Lower lobe of right lung (tissue), 2 donors: ENCODE measurements around the gene TTC7B. TPM values are rescaled to one million over a fixed set of nuclear protein-coding genes. Genes with fewer than 3 reads are reported as not detected.

ENCODE experiments used
- ATAC-seq, 2 donors: fragments of 200-7000 bp; cut with Tn5 transposase; one replicate each; pipeline ENCODE4 v1.9.1; 2020 to 2022; ENCODE audit warnings: mild to moderate bottlenecking in 2 of 2, moderate library complexity in 2 of 2
- DNase-seq: peaks from one replicate; pipeline ENCODE4 v3.0.0-alpha.2; 2020
- H3K27ac ChIP-seq: fragments of 200-600 bp; one replicate; pipeline ENCODE4 v1.8.0; 2022
- H3K27me3 ChIP-seq: fragments of 200-600 bp; one replicate; pipeline ENCODE4 v1.8.0; 2022; ENCODE audit warnings: low read depth
- H3K36me3 ChIP-seq: fragments of 200-600 bp; one replicate; pipeline ENCODE4 v1.8.0; 2022; ENCODE audit warnings: mild to moderate bottlenecking
- H3K4me1 ChIP-seq: fragments of 200-600 bp; one replicate; pipeline ENCODE4 v1.8.0; 2022
- H3K4me3 ChIP-seq: fragments of 200-600 bp; one replicate; pipeline ENCODE4 v1.8.0; 2022; ENCODE audit warnings: mild to moderate bottlenecking
- H3K9me3 ChIP-seq: fragments of 200-600 bp; one replicate; pipeline ENCODE4 v1.8.0; 2022
- intact Hi-C: fragments of 100-400 bp; cut with DNase I; formaldehyde crosslinking; loops from one replicate; pipeline ENCODE4 v1.11.0; 2022
- total RNA-seq: library from RNA; stranded (reverse); fragmentation: NEBNext Ultra II Directional; extraction: Animal tissue kit (Norgen Biotek cat#: 25700); gene quantifications from one replicate; pipeline ENCODE4 v1.2.1, GENCODE V29; 2021
- TF ChIP-seq, protein P1 (sequence below): fragments of 200-600 bp; IDR thresholded peaks from one replicate; pipeline ENCODE4 v1.8.0; 2022; ENCODE audit warnings: antibody characterized with exemption, mild to moderate bottlenecking
- donor health status: DM: no; HTN: yes; CAD: no; lungs with severe emphysema.

The TTC7B gene
- total RNA-seq, 1 donor from 2014 or later: 54.1 TPM

DNA sequence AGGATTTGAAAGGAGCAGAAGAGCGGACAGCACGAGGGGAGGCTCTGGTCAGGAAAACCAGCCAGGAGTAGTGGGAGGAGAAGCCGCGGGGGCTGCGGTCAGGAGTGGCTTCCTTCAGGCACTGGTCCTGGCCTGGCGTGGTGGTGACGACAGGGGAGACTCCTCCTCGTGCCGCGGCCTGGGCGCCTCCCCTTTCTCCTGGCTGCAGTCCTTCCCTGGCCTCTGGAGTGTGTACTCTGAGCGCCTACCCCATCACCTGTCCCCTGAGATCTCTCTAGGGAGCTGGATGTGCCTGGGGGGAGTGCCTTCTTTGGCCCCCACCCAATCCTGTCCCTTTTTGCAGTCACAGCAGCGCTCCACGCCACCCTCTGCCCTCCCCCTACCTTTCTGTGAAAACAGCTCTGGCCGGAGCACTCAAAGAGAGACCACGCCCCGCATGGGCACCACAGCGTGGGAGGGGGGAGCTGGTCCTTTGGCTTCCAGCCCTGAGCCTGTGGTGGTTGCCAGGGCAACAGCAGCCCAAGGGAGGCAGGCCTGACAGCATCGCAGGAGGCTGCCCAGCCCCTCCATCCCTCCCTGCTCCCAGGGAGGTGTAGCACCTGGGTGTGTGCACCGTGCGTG, 293.5 kb downstream of the TTC7B start:
- Histone ChIP-seq H3K27ac (no peak overlapping the region), H3K27me3 (no peaks in the 10 kb centered on the region), H3K4me3 (no peak overlapping the region), H3K36me3 (no peaks in the 10 kb centered on the region), H3K4me1 (peaks cover 23% of the 10 kb centered on the region), H3K9me3 (no peaks in the 10 kb centered on the region)
- TF ChIP-seq, protein P1, sequence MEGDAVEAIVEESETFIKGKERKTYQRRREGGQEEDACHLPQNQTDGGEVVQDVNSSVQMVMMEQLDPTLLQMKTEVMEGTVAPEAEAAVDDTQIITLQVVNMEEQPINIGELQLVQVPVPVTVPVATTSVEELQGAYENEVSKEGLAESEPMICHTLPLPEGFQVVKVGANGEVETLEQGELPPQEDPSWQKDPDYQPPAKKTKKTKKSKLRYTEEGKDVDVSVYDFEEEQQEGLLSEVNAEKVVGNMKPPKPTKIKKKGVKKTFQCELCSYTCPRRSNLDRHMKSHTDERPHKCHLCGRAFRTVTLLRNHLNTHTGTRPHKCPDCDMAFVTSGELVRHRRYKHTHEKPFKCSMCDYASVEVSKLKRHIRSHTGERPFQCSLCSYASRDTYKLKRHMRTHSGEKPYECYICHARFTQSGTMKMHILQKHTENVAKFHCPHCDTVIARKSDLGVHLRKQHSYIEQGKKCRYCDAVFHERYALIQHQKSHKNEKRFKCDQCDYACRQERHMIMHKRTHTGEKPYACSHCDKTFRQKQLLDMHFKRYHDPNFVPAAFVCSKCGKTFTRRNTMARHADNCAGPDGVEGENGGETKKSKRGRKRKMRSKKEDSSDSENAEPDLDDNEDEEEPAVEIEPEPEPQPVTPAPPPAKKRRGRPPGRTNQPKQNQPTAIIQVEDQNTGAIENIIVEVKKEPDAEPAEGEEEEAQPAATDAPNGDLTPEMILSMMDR: no peak
- intact Hi-C loops: no loop called here
- peak; percentile 64 to 76 for ATAC-seq
- peak; percentile 75 for DNase-seq

DNA sequence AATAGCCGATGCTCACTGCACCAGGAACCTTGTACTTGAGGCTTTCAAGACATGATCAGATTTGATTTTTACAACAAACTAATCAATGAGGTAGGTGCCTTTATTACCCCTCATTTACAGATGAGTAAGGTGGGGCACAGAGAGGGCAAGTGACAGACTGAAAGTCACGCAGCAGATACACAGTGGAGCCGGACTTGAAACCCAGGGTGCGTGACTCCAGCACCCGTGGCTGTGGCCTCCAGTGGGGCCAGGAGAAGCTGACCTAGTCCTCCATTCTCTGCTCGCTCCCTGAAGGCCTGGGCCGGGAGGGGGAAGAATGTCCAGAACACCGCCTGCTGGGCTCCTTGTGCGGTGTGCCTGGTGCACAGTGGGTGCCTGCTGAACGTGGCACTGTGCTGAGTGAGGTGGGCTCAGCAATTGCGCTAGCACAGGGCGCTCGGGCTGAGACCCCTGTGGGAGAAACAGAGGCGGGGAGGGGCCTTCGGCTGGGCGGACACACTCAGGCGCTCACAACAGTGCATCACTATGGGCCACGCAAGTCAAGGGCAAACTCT, 294.2 kb downstream of the TTC7B start:
- H3K4me3 ChIP-seq: no peak overlapping the region
- no peaks in the 10 kb centered on the region for H3K36me3 ChIP-seq
- no peaks in the 10 kb centered on the region for H3K27me3 ChIP-seq
- ATAC-seq (no peak), DNase-seq (peak; percentile 34)
- H3K4me1 ChIP-seq: peaks cover 23% of the 10 kb centered on the region
- TF ChIP-seq, protein P1: no peak
- H3K9me3 ChIP-seq: no peaks in the 10 kb centered on the region
- H3K27ac ChIP-seq: no peak overlapping the region
- intact Hi-C loops: no loop called here

DNA sequence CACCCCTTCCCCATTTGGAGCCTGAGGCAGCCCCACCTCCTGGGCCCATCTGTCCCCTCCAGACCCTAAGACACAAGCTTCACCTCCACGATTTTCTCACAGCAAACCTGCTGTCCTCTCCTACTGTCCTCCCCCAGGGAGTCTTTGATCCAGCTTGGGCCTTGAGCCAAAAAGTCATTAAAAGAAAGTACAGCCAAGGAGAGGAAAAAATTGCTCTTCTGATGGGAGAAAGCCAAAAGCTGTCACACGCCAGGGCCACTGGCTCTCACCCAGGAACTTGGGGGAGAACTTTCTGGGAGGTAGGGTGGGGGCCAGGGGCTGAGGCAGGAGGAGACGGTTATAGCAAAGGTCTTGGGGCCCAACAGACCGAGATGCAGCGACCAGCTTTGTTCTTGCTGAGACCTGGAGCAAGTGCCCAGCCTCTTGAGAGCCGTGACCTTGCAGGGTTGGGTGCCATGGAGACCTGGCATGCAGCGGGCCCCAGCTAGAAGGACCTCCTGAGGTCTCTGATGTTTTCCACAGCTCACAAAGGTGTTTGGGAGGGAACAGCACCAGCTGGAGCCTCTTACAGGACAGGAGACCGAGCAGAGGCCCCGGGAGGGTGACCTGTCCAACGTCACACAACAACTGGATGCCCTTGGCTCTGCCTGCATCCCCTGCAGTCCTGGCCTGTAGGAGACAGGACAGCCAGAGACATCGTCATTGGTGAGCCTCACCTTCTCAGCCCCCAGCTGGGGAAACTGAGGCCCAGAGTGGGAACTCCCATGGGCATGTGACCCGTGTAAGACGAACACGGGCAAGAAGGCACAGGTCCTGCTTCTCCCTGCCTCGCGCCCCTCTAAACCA, 294.9 kb downstream of the TTC7B start:
- Histone ChIP-seq H3K9me3 (no peaks in the 10 kb centered on the region), H3K27ac (no peak overlapping the region), H3K4me1 (peaks cover 23% of the 10 kb centered on the region), H3K4me3 (no peak overlapping the region), H3K36me3 (no peaks in the 10 kb centered on the region), H3K27me3 (no peaks in the 10 kb centered on the region)
- DNase-seq: peak; percentile 59
- TF ChIP-seq, protein P1: no peak
- intact Hi-C loops: no loop called here
- peak in 1 of 2 donors; percentile 5 for ATAC-seq

DNA sequence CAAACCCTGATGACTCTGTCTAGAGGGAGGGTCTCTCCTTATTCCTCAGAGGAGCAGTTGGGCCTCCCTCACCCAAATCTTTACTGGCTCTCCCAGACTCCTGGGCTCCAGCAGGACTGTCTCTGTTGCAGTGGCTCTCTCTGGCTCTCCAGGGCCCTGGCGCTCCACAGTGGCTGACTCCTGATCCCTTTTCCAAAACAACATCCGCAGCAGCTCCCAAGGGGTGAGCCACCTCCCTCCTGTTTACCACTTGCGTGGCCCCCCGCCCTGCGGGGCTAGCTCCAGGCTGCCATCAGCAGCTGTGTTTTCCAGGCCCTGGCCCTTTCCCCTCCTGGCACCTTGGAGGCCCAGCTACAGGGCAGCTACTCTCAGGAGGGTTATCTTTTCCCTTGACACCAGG, 295.9 kb downstream of the TTC7B start:
- no peaks in the 10 kb centered on the region for H3K27me3 ChIP-seq
- peaks cover 23% of the 10 kb centered on the region for H3K4me1 ChIP-seq
- no peak overlapping the region for H3K4me3 ChIP-seq
- TF ChIP-seq, protein P1: no peak
- H3K27ac ChIP-seq: no peak overlapping the region
- H3K9me3 ChIP-seq: no peaks in the 10 kb centered on the region
- intact Hi-C loops: no loop called here
- peak; percentile 24 for DNase-seq
- no peaks in the 10 kb centered on the region for H3K36me3 ChIP-seq
- no peak for ATAC-seq

DNA sequence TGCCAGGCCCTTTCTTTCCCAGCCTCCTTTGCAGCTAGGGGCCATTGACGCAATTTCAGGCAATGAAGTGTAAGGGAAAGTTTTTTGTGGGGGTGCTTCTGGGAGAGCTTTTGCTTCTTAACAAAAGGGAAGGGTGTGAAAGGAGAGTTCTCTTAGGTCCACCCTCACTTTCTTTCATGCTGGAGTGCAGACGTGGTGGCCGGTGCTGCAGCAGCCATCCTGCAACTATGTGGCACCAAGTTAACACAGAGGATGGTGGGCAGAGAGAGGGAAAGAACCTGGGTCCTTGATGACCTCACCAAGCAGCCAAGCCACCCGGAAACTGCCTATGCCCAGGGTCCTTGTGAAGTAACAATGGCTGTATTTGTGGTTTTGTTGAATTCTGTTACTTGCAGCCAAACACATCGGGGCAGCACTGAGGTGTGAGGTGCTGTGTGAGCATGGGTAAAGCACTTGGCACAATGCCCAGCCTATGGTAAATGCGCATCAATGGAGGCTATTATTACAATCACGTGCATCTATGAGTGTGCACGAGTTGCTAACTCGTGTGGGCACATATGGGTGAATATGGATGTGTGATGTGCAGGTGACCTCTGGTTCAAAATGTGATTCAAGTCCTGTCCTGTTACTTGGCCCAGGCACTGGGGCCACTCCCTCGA, 296.8 kb downstream of the TTC7B start:
- Histone ChIP-seq H3K27me3 (no peaks in the 10 kb centered on the region), H3K9me3 (no peaks in the 10 kb centered on the region), H3K27ac (no peak overlapping the region), H3K4me1 (peaks cover 23% of the 10 kb centered on the region), H3K4me3 (no peak overlapping the region), H3K36me3 (no peaks in the 10 kb centered on the region)
- ATAC-seq (no peak), DNase-seq (peak; percentile 15)
- TF ChIP-seq, protein P1: no peak
- intact Hi-C loops: no loop called here
